H7 (cell line): ENCODE data around the gene SRSF10. TPM values are rescaled to one million over a fixed set of nuclear protein-coding genes. Genes with fewer than 3 reads are reported as not detected.
"Not testable (repeated sequence)": the region's sequence is repeated elsewhere in the genome, so short reads cannot be mapped to it uniquely, and the experiment has no call there.

Source experiments
- DNase-seq: peaks from one replicate; pipeline ENCODE4 v3.0.0; 2012
- H3K27me3 ChIP-seq: 2 replicates; pipeline ENCODE4 v1.6.0; 2011; ENCODE audit warnings: mild to moderate bottlenecking, low read length; ENCODE audit not compliant: control insufficient read depth, insufficient read depth
- H3K36me3 ChIP-seq: replicated peaks from 2 replicates; pipeline ENCODE4 v1.5.1; 2011; ENCODE audit warnings: low read length; ENCODE audit not compliant: control insufficient read depth, insufficient read depth
- H3K4me3 ChIP-seq: 2 replicates; pipeline ENCODE4 v1.5.1; 2011; ENCODE audit warnings: low read depth, mild to moderate bottlenecking, control low read depth, low read length, moderate library complexity; ENCODE audit not compliant: insufficient read depth
- total RNA-seq: library from RNA; depleted of rRNA; stranded (reverse); fragments of >200 nt; shearing (Covaris generic); gene quantifications from 2 replicates; pipeline ENCODE4 v1.2.3, GENCODE V29; 2014; rRNA removed

SRSF10 gene
- 82.8 and 122 TPM in 2 replicates for total RNA-seq

- Histone ChIP-seq H3K4me3 (peak within 1 kb of the TSS; percentile 100), H3K27me3 (no peaks in the 10 kb centered on the region), H3K36me3 (peaks cover 2% of the 10 kb centered on the region)
- DNase-seq, result peak; percentile 96
Observed at GRCh38 chr1:23979881-23980727, at the start of gene SRSF10. Gene SRSF10, minus strand, starts transcription at chr1:23980327. Its CDS starts 72 bp downstream, at chr1:23980255.

- H3K27me3 ChIP-seq, result no peaks in the 10 kb centered on the region
- H3K36me3 ChIP-seq, result no peaks in the 10 kb centered on the region
- H3K4me3 ChIP-seq, result no peak overlapping the region
- DNase-seq, result no peak
Observed at GRCh38 chr1:24027838-24028468, 47.8 kb upstream of the SRSF10 start.

- H3K27me3 ChIP-seq, result no peaks in the 10 kb centered on the region
- no peaks in the 10 kb centered on the region for H3K36me3 ChIP-seq
- no peak for DNase-seq
- no peak overlapping the region for H3K4me3 ChIP-seq
Observed at GRCh38 chr1:24022581-24023361, 42.6 kb upstream of the SRSF10 start.

GRCh38 chr1:24021403-24022266 lies 41.5 kb upstream of the SRSF10 start:
- no peaks in the 10 kb centered on the region for H3K36me3 ChIP-seq
- DNase-seq, result no peak
- no peak overlapping the region for H3K4me3 ChIP-seq
- no peaks in the 10 kb centered on the region for H3K27me3 ChIP-seq

GRCh38 chr1:24020470-24020869 lies 40.3 kb upstream of the SRSF10 start:
- Histone ChIP-seq H3K36me3 (no peaks in the 10 kb centered on the region), H3K4me3 (no peak overlapping the region), H3K27me3 (no peaks in the 10 kb centered on the region)
- no peak for DNase-seq

- DNase-seq, result no peak
- Histone ChIP-seq H3K36me3 (no peaks in the 10 kb centered on the region), H3K4me3 (no peak overlapping the region), H3K27me3 (no peaks in the 10 kb centered on the region)
Observed at GRCh38 chr1:24020025-24020424, 39.9 kb upstream of the SRSF10 start.

- no peak overlapping the region for H3K4me3 ChIP-seq
- DNase-seq, result peak; percentile 36
Observed at GRCh38 chr1:24018611-24019580, 38.8 kb upstream of the SRSF10 start.

GRCh38 chr1:24015221-24016210 lies 35.4 kb upstream of the SRSF10 start:
- Histone ChIP-seq H3K27me3 (no peaks in the 10 kb centered on the region), H3K4me3 (no peak overlapping the region), H3K36me3 (no peaks in the 10 kb centered on the region)
- DNase-seq, result no peak

More at GRCh38 chr1:24018611-24019580, 38.8 kb upstream of the SRSF10 start:
- H3K36me3 ChIP-seq, result no peaks in the 10 kb centered on the region
- no peaks in the 10 kb centered on the region for H3K27me3 ChIP-seq

GRCh38 chr1:24012878-24013277 lies 32.8 kb upstream of the SRSF10 start:
- DNase-seq, H3K4me3 ChIP-seq, H3K36me3 ChIP-seq, H3K27me3 ChIP-seq: not testable (repeated sequence)

- Histone ChIP-seq H3K36me3 (no peaks in the 10 kb centered on the region), H3K27me3 (no peaks in the 10 kb centered on the region), H3K4me3 (no peak overlapping the region)
- DNase-seq, result no peak
Observed at GRCh38 chr1:24010650-24011049, 30.5 kb upstream of the SRSF10 start.

GRCh38 chr1:24009406-24009805 lies 29.3 kb upstream of the SRSF10 start:
- H3K27me3 ChIP-seq, result no peaks in the 10 kb centered on the region
- DNase-seq, result no peak
- H3K4me3 ChIP-seq, result no peak overlapping the region
- H3K36me3 ChIP-seq, result no peaks in the 10 kb centered on the region

- not testable (repeated sequence) for H3K4me3 ChIP-seq, H3K27me3 ChIP-seq, DNase-seq, H3K36me3 ChIP-seq
Observed at GRCh38 chr1:24008574-24009184, 28.6 kb upstream of the SRSF10 start.
